Esophagus (tissue), 2 donors: ENCODE data around the gene RASD1. TPM values are rescaled to one million over a fixed set of nuclear protein-coding genes. Genes with fewer than 3 reads are reported as not detected.

Experiments used
- H3K27ac ChIP-seq, 2 donors: one replicate each; pipeline ENCODE4 v1.5.1; 2013; ENCODE audit warnings: low read depth in 2 of 2, mild to moderate bottlenecking in 2 of 2, inconsistent platforms in 1 of 2, low read length in 1 of 2, moderate library complexity in 1 of 2
- H3K27me3 ChIP-seq, 2 donors: one replicate each; pipeline ENCODE4 v1.6.1; 2013; ENCODE audit warnings: low read length in 2 of 2, control low read depth in 1 of 2, mild to moderate bottlenecking in 1 of 2; ENCODE audit not compliant: insufficient read depth in 2 of 2, control insufficient read depth in 1 of 2
- H3K36me3 ChIP-seq, 2 donors: one replicate each; pipeline ENCODE4 v1.6.1; 2013; ENCODE audit warnings: low read length in 1 of 2; ENCODE audit not compliant: control insufficient read depth in 2 of 2, insufficient read depth in 2 of 2
- H3K4me1 ChIP-seq, 2 donors: one replicate each; pipeline ENCODE4 v1.6.1; 2013; ENCODE audit warnings: low read length in 1 of 2; ENCODE audit not compliant: control insufficient read depth in 2 of 2, insufficient read depth in 2 of 2
- H3K4me3 ChIP-seq, 2 donors: one replicate each; pipeline ENCODE4 v1.5.1; 2013; ENCODE audit warnings: low read length in 2 of 2, mild to moderate bottlenecking in 2 of 2, low read depth in 1 of 2, moderate library complexity in 1 of 2
- H3K9me3 ChIP-seq, 2 donors: one replicate each; pipeline ENCODE4 v1.6.1; 2013; ENCODE audit warnings: mild to moderate bottlenecking in 2 of 2, low read depth in 1 of 2, low read length in 1 of 2, moderate library complexity in 1 of 2; ENCODE audit not compliant: control insufficient read depth in 2 of 2, insufficient read depth in 1 of 2
- WGBS, 2 donors: extraction: QIAGEN DNeasy Blood & Tissue Kit; methylation state at CpG; one replicate each; pipeline ENCODE4 v1.1.7; 2013; 5-methylcytosine and 5-hydroxymethylcytosine counted together
- polyA plus RNA-seq, 2 donors: library from polyadenylated mRNA; stranded (reverse); fragments of 200-250 nt; gene quantifications; one replicate each; pipeline ENCODE4 v1.2.3, GENCODE V29; 2013
- donor health status: healthy with polysubstance abuse.
- donor health status: Bipolar disorder and iron deficiency.

RASD1 gene
- polyA plus RNA-seq, 2 donors, result 0.83 to 1.6 TPM

DNA sequence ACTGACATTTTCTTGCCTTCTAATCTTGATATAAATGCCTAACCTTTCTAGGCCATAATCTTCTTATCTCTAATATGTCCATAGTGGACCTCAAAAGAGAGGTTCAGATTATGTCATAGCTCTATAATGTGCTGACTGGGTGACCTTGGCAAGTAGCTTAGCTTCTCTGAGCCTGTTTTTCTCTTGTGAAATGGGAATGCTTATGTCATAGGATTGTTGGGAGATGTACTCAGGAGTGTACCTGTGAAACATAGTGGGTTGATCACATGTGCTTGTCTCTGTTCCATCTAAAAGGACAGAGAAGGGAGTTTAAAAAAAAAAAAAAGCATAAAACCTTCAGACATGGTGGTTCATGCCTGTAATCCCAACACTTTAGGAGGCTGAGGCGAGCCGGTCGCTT, 17.0 kb downstream of the RASD1 start:
- peaks cover 0 to 2% of the 10 kb centered on the region in 2 donors for H3K4me1 ChIP-seq
- WGBS, 2 donors, result 97 to 99% methylated on average over 3 of the region's 3 CpGs
- no peaks in the 10 kb centered on the region for H3K27me3 ChIP-seq
- no peaks in the 10 kb centered on the region for H3K36me3 ChIP-seq
- no peaks in the 10 kb centered on the region for H3K9me3 ChIP-seq
- H3K4me3 ChIP-seq, result no peak overlapping the region
- H3K27ac ChIP-seq, result no peak overlapping the region

GRCh38 chr17:17476865-17477467, 19.2 kb downstream of the RASD1 start, which contains the start of gene MED9:
Gene MED9, plus strand, starts transcription at chr17:17477000. Its CDS starts 42 bp downstream, at chr17:17477042.
- no peaks in the 10 kb centered on the region for H3K27me3 ChIP-seq
- H3K4me3 ChIP-seq, result peak within 1 kb of the TSS; percentile 77 to 87
- H3K4me1 ChIP-seq, result peaks cover 0 to 2% of the 10 kb centered on the region in 2 donors
- no peaks in the 10 kb centered on the region for H3K36me3 ChIP-seq
- H3K27ac ChIP-seq, result peak within 1 kb of the TSS; percentile 80 to 94
- 0% methylated on average over 47 of the region's 47 CpGs for WGBS, 2 donors
- no peaks in the 10 kb centered on the region for H3K9me3 ChIP-seq

GRCh38 chr17:17474341-17474740, 21.9 kb downstream of the RASD1 start:
- Histone ChIP-seq H3K4me1 (peaks cover 0 to 2% of the 10 kb centered on the region in 2 donors), H3K9me3 (no peaks in the 10 kb centered on the region), H3K27ac (no peak overlapping the region), H3K27me3 (no peaks in the 10 kb centered on the region), H3K4me3 (no peak overlapping the region), H3K36me3 (no peaks in the 10 kb centered on the region)
- 70 to 83% methylated on average over 7 of the region's 7 CpGs for WGBS, 2 donors

DNA sequence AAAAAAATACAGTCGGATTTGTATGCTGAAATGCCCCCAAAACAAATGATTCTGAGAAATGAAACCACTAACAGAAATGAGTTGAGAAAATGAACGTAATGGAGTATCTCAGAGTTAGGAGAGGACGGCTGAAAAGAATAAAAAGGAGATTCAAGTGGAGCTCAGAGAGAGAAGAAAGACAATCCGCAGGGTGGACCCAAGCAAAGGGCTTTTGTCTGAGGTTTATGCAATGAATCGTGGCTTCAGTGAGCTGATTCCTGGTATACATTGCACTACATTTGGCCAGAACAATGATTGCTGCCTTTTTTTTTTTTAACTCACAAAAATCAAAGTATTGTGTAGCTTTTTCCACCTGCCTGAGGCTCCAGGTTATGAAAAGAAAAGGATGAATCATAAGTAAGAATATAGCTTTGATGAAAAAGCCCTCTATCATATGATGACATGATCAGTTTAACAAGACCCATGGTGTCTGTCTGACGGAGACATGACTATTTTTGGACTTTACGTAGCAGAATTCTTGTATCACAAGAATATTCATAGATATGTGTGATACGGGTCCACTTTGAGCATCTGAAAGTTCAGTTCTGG, 23.8 kb downstream of the RASD1 start:
- 42 to 46% methylated on average over 8 of the region's 8 CpGs for WGBS, 2 donors
- H3K4me1 ChIP-seq, result no peaks in the 10 kb centered on the region
- H3K27me3 ChIP-seq, result no peaks in the 10 kb centered on the region
- H3K4me3 ChIP-seq, result no peak overlapping the region
- H3K9me3 ChIP-seq, result no peaks in the 10 kb centered on the region
- no peak overlapping the region for H3K27ac ChIP-seq
- no peaks in the 10 kb centered on the region for H3K36me3 ChIP-seq

DNA sequence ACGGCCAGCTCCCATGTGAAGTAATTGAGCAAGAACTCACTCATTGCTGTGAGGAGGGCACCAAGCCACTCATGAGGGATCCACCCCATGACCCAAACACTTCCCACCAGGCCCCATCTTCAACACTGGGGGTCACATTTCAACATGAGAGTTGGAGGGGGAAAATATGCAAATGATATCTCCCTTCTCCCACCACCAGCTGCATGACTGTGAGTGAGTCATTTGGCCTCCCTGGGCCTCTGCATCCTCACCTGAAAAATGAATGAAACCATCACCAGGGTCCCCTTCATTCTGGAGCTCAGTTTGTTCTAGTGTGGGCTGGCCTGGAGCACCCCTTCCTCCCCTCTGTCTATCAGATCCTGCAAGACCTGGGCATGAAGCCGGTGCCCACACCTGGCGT, 26.2 kb downstream of the RASD1 start:
- H3K27me3 ChIP-seq, result no peaks in the 10 kb centered on the region
- H3K4me3 ChIP-seq, result no peak overlapping the region
- no peaks in the 10 kb centered on the region for H3K9me3 ChIP-seq
- H3K4me1 ChIP-seq, result no peaks in the 10 kb centered on the region
- WGBS, 2 donors, result 95 to 98% methylated on average over 3 of the region's 3 CpGs
- H3K27ac ChIP-seq, result no peak overlapping the region
- H3K36me3 ChIP-seq, result no peaks in the 10 kb centered on the region

GRCh38 chr17:17469358-17469757, 26.8 kb downstream of the RASD1 start:
- no peak overlapping the region for H3K4me3 ChIP-seq
- no peaks in the 10 kb centered on the region for H3K36me3 ChIP-seq
- H3K27ac ChIP-seq, result no peak overlapping the region
- WGBS, 2 donors, result 93 to 98% methylated on average over 4 of the region's 4 CpGs
- H3K4me1 ChIP-seq, result no peaks in the 10 kb centered on the region
- H3K27me3 ChIP-seq, result no peaks in the 10 kb centered on the region
- no peaks in the 10 kb centered on the region for H3K9me3 ChIP-seq

GRCh38 chr17:17468217-17469010, 27.8 kb downstream of the RASD1 start:
- 72 to 78% methylated on average over 5 of the region's 5 CpGs for WGBS, 2 donors
- Histone ChIP-seq H3K4me1 (no peaks in the 10 kb centered on the region), H3K9me3 (no peaks in the 10 kb centered on the region), H3K27ac (no peak overlapping the region), H3K36me3 (no peaks in the 10 kb centered on the region), H3K27me3 (no peaks in the 10 kb centered on the region), H3K4me3 (no peak overlapping the region)

- Histone ChIP-seq H3K9me3 (no peaks in the 10 kb centered on the region), H3K4me3 (no peak overlapping the region), H3K27me3 (no peaks in the 10 kb centered on the region), H3K4me1 (no peaks in the 10 kb centered on the region), H3K27ac (no peak overlapping the region), H3K36me3 (no peaks in the 10 kb centered on the region)
- 51 to 60% methylated on average over 5 of the region's 5 CpGs for WGBS, 2 donors
These were observed 28.5 kb downstream of the RASD1 start for GRCh38 chr17:17467720-17468119.

GRCh38 chr17:17467016-17467415, 29.2 kb downstream of the RASD1 start:
- Histone ChIP-seq H3K4me1 (no peaks in the 10 kb centered on the region), H3K36me3 (no peaks in the 10 kb centered on the region), H3K4me3 (no peak overlapping the region), H3K9me3 (no peaks in the 10 kb centered on the region), H3K27me3 (no peaks in the 10 kb centered on the region), H3K27ac (no peak overlapping the region)
- WGBS, 2 donors, result 66 to 75% methylated on average over 5 of the region's 5 CpGs
